ENCODE measurements around the gene LY6G6F. TPM values are rescaled to one million over a fixed set of nuclear protein-coding genes. Genes with fewer than 3 reads are reported as not detected.

The LY6G6F gene
- total RNA-seq, 4 donors from 2014 or later = not detected

- peak; percentile 78 for DNase-seq (ENCODE audit: low spot score)
- peak; percentile 43 for ATAC-seq (ENCODE audit: low FRiP score)
- TF ChIP-seq CTCF (IDR thresholded peaks at IDR 0.05) = no peak
These were observed 41.7 kb upstream of the LY6G6F start, which contains the start of gene GPANK1 for GRCh38 chr6:31664790-31665500. TSS of gene GPANK1 (minus strand) at chr6:31664997. CDS start at chr6:31664478, 519 bp downstream.

GRCh38 chr6:31665501-31666336 is 40.9 kb upstream of the LY6G6F start, which contains the start of gene CSNK2B:
TSS of gene CSNK2B (plus strand) at chr6:31666080. CDS start at chr6:31666832, 752 bp downstream.
- ATAC-seq (ENCODE audit: low FRiP score) (peak; percentile 87), DNase-seq (ENCODE audit: low spot score) (peak; percentile 93)
- no peak for TF ChIP-seq CTCF (IDR thresholded peaks at IDR 0.05)

GRCh38 chr6:31666337-31666965 is 40.2 kb upstream of the LY6G6F start:
- ATAC-seq (ENCODE audit: low FRiP score) (no peak), DNase-seq (ENCODE audit: low spot score) (no peak)
- no peak for TF ChIP-seq CTCF (IDR thresholded peaks at IDR 0.05)

- DNase-seq (ENCODE audit: low spot score) = no peak
- no peak for TF ChIP-seq CTCF (IDR thresholded peaks at IDR 0.05)
- no peak for ATAC-seq (ENCODE audit: low FRiP score)
These were observed 37.0 kb upstream of the LY6G6F start, which contains the start of gene LY6G5B for GRCh38 chr6:31669676-31670075. TSS of gene LY6G5B (plus strand) at chr6:31669976. CDS start at chr6:31670951, 975 bp downstream.

GRCh38 chr6:31676322-31676903 is 30.3 kb upstream of the LY6G6F start:
- no peak for TF ChIP-seq CTCF (IDR thresholded peaks at IDR 0.05)
- no peak for DNase-seq (ENCODE audit: low spot score)

GRCh38 chr6:31676904-31677303 is 29.8 kb upstream of the LY6G6F start:
- no peak for TF ChIP-seq CTCF (IDR thresholded peaks at IDR 0.05)
- DNase-seq (ENCODE audit: low spot score) = no peak
- ATAC-seq (ENCODE audit: low FRiP score) = no peak

More at GRCh38 chr6:31676322-31676903, 30.3 kb upstream of the LY6G6F start:
- ATAC-seq (ENCODE audit: low FRiP score) = no peak

Data from omental fat pad (tissue), 4 donors.